WTC11 (cell line): ENCODE measurements around the gene SEMA6B.

Experiments used
- ATF1 ChIP-seq: sonication (generic); formaldehyde crosslinking; IDR thresholded peaks from 2 replicates; pipeline ENCODE4 v1.8.1; 2023; ENCODE audit warnings: mild to moderate bottlenecking, moderate library complexity, missing genetic modification reagents
- CBFB ChIP-seq: sonication (generic); formaldehyde crosslinking; IDR thresholded peaks from 2 replicates; pipeline ENCODE4 v1.8.1; 2022; ENCODE audit warnings: mild to moderate bottlenecking, low read depth, missing genetic modification reagents
- CREM ChIP-seq: sonication (generic); formaldehyde crosslinking; IDR thresholded peaks from 2 replicates; pipeline ENCODE4 v1.8.1; 2022; ENCODE audit warnings: mild to moderate bottlenecking, missing genetic modification reagents, moderate library complexity
- FOXP1 ChIP-seq: sonication (generic); formaldehyde crosslinking; IDR thresholded peaks from 2 replicates; pipeline ENCODE4 v1.8.0; 2022; ENCODE audit warnings: missing genetic modification reagents, mild to moderate bottlenecking, moderate library complexity, borderline replicate concordance
- MXD4 ChIP-seq: fragments of 250-450 bp; sonication (Bioruptor Pico); IDR thresholded peaks from 2 replicates; pipeline ENCODE4 v1.8.0; 2021; ENCODE audit warnings: mild to moderate bottlenecking, moderate library complexity, borderline replicate concordance
- TCF7 ChIP-seq: sonication (generic); formaldehyde crosslinking; IDR thresholded peaks from 2 replicates; pipeline ENCODE4 v1.8.0; 2022; ENCODE audit warnings: mild to moderate bottlenecking, low read depth, missing genetic modification reagents, moderate library complexity
- ZNF263 ChIP-seq: sonication (generic); formaldehyde crosslinking; IDR thresholded peaks from 2 replicates; pipeline ENCODE4 v1.8.1; 2022; ENCODE audit warnings: low read depth, mild to moderate bottlenecking, moderate library complexity, missing genetic modification reagents
- TF ChIP-seq, protein P1 (sequence below): fragments of 200-600 bp; IDR thresholded peaks from 2 replicates; pipeline ENCODE4 v1.8.0; 2022; ENCODE audit warnings: antibody characterized with exemption

DNA sequence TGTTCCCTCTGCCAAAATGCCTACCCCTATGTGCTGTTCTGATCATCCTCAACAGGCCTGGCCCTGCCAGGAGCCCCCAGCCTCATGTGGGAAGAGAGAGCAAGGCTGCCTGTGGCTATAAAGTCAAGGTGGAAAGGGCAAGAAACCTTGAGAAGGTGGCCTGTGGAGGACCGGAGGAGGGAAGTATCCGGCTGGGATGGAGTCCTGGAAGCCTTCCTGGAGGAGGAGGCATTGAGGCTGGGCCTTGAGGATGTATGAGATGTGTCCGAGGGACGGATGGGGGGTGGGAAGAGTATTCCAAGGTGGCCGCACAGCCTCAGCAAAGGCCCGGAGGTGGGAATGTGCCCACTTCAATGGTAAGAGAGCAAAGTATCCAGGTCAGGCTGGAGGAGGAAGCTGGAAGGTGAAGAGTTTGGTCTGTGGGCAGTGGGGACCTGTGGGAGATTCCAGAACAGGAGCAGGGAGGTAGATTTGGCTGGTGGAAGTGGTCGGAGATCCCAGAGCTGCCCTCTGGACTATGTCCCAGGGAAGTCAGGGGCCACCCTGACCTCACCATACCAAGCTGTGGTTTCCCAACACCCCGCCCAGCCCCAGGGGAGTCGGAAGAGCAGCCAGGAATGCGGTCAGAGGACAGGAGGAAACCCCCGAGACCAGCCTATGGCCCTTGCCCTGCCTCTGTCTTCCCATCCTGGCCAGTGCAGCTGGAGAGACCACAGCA, 38.2 kb downstream of the SEMA6B start:
- TF ChIP-seq, protein P1, sequence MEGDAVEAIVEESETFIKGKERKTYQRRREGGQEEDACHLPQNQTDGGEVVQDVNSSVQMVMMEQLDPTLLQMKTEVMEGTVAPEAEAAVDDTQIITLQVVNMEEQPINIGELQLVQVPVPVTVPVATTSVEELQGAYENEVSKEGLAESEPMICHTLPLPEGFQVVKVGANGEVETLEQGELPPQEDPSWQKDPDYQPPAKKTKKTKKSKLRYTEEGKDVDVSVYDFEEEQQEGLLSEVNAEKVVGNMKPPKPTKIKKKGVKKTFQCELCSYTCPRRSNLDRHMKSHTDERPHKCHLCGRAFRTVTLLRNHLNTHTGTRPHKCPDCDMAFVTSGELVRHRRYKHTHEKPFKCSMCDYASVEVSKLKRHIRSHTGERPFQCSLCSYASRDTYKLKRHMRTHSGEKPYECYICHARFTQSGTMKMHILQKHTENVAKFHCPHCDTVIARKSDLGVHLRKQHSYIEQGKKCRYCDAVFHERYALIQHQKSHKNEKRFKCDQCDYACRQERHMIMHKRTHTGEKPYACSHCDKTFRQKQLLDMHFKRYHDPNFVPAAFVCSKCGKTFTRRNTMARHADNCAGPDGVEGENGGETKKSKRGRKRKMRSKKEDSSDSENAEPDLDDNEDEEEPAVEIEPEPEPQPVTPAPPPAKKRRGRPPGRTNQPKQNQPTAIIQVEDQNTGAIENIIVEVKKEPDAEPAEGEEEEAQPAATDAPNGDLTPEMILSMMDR: no peak
- TF ChIP-seq FOXP1 (no peak), CBFB (no peak), MXD4 (CRISPR knock-in tag) (no peak), CREM (CRISPR knock-in tag) (no peak), TCF7 (CRISPR knock-in tag) (no peak), ATF1 (CRISPR knock-in tag) (no peak), ZNF263 (CRISPR knock-in tag) (no peak)
